ENCODE measurements around the gene TRPM4. TPM values are rescaled to one million over a fixed set of nuclear protein-coding genes. Genes with fewer than 3 reads are reported as not detected.

TRPM4 gene
- total RNA-seq, 1 donor from 2014 or later, result 58.5 TPM

GRCh38 chr19:49256691-49257090, 99.1 kb downstream of the TRPM4 start:
- no peak for DNase-seq (ENCODE audit: low spot score in 2 of 2, unreplicated experiment in 2 of 2)
- TF ChIP-seq, protein P1, sequence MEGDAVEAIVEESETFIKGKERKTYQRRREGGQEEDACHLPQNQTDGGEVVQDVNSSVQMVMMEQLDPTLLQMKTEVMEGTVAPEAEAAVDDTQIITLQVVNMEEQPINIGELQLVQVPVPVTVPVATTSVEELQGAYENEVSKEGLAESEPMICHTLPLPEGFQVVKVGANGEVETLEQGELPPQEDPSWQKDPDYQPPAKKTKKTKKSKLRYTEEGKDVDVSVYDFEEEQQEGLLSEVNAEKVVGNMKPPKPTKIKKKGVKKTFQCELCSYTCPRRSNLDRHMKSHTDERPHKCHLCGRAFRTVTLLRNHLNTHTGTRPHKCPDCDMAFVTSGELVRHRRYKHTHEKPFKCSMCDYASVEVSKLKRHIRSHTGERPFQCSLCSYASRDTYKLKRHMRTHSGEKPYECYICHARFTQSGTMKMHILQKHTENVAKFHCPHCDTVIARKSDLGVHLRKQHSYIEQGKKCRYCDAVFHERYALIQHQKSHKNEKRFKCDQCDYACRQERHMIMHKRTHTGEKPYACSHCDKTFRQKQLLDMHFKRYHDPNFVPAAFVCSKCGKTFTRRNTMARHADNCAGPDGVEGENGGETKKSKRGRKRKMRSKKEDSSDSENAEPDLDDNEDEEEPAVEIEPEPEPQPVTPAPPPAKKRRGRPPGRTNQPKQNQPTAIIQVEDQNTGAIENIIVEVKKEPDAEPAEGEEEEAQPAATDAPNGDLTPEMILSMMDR (IDR thresholded peaks at IDR 0.05; ENCODE audit: unreplicated experiment), result no peak
- Mint-ChIP-seq H3K27ac (no peak overlapping the region), H3K9me3 (peaks cover 32% of the 10 kb centered on the region), H3K36me3 (no peaks in the 10 kb centered on the region), H3K27me3 (ENCODE audit: low read depth) (peaks cover 12% of the 10 kb centered on the region), H3K4me3 (no peak overlapping the region), H3K4me1 (no peaks in the 10 kb centered on the region)

Other genes starting within 250 kb of the TRPM4 start
- 2.3 to 3.5 TPM (median 3.2 TPM) in 3 replicates for gene DHDH, start 224.1 kb upstream of the TRPM4 start, total RNA-seq
- gene BAX, start 202.9 kb upstream of the TRPM4 start, total RNA-seq, result 119 to 129 TPM (median 119 TPM) in 3 replicates
- gene FTL, start 192.5 kb upstream of the TRPM4 start, total RNA-seq, result 1,022 to 1,078 TPM (median 1,064 TPM) in 3 replicates
- 53.6 to 60.5 TPM (median 58.8 TPM) in 3 replicates for gene GYS1, start 164.5 kb upstream of the TRPM4 start, total RNA-seq
- gene RUVBL2, start 163.9 kb upstream of the TRPM4 start, total RNA-seq, result 62.2 to 67.5 TPM (median 64.2 TPM) in 3 replicates
- gene LHB, start 140.7 kb upstream of the TRPM4 start, total RNA-seq, result not detected in 3 replicates
- not detected in 3 replicates for gene CGB3, start 133.5 kb upstream of the TRPM4 start, total RNA-seq
- 0.71 to 4.7 TPM (median 1.2 TPM) in 3 replicates for gene CGB2, start 125.9 kb upstream of the TRPM4 start, total RNA-seq
- gene CGB1, start 120.9 kb upstream of the TRPM4 start, total RNA-seq, result 2.2 TPM in 1 of 3 replicates, not detected in the others
- 3.7 to 5.7 TPM (median 5.7 TPM) in 3 replicates for gene CGB5, start 113.9 kb upstream of the TRPM4 start, total RNA-seq
- gene CGB8, start 108.7 kb upstream of the TRPM4 start, total RNA-seq, result 0.29 to 0.31 TPM in 2 of 3 replicates, not detected in the other
- gene CGB7, start 100.0 kb upstream of the TRPM4 start, total RNA-seq, result 23.1 to 26.5 TPM (median 25.5 TPM) in 3 replicates
- gene NTF4, start 93.0 kb upstream of the TRPM4 start, total RNA-seq, result 48.5 to 50.8 TPM (median 49.6 TPM) in 3 replicates
- 0.07 TPM in 1 of 3 replicates, not detected in the others for gene KCNA7, start 85.1 kb upstream of the TRPM4 start, total RNA-seq
- 393 to 413 TPM (median 403 TPM) in 3 replicates for gene SNRNP70, start 72.3 kb upstream of the TRPM4 start, total RNA-seq
- gene LIN7B, start 43.4 kb upstream of the TRPM4 start, total RNA-seq, result 9.6 to 12.8 TPM (median 9.8 TPM) in 3 replicates
- gene C19orf73, start 38.6 kb upstream of the TRPM4 start, total RNA-seq, result 0.94 to 1.6 TPM (median 0.97 TPM) in 3 replicates
- 9.9 to 11.9 TPM (median 11.6 TPM) in 3 replicates for gene PPFIA3, start 38.2 kb upstream of the TRPM4 start, total RNA-seq
- 13.6 to 17.6 TPM (median 14.7 TPM) in 3 replicates for gene HRC, start 2.4 kb upstream of the TRPM4 start, total RNA-seq
- gene SLC6A16, start 167.4 kb downstream of the TRPM4 start, total RNA-seq, result 5.6 to 6.1 TPM (median 5.8 TPM) in 3 replicates
- gene CD37, start 177.6 kb downstream of the TRPM4 start, total RNA-seq, result not detected in 3 replicates
- gene TEAD2, start 204.6 kb downstream of the TRPM4 start, total RNA-seq, result 168 to 170 TPM (median 169 TPM) in 3 replicates
- 8.6 to 9.9 TPM (median 8.7 TPM) in 3 replicates for gene DKKL1, start 206.1 kb downstream of the TRPM4 start, total RNA-seq
- gene KASH5, start 230.5 kb downstream of the TRPM4 start, total RNA-seq, result not detected in 3 replicates